Measurements from ENCODE around the gene SLC39A11.

GRCh38 chr17:73133911-73134649 lies 41.6 kb upstream of the SLC39A11 start:
- TF ChIP-seq ZBTB25 (CRISPR knock-in tag; IDR thresholded peaks at IDR 0.05) = no peak
- no peak for TF ChIP-seq NFE2L1 (CRISPR knock-in tag; IDR thresholded peaks at IDR 0.05; ENCODE audit: borderline replicate concordance)
- TF ChIP-seq ZZZ3 (CRISPR knock-in tag; IDR thresholded peaks at IDR 0.05; ENCODE audit: borderline replicate concordance) = no peak
- TF ChIP-seq, protein P1, sequence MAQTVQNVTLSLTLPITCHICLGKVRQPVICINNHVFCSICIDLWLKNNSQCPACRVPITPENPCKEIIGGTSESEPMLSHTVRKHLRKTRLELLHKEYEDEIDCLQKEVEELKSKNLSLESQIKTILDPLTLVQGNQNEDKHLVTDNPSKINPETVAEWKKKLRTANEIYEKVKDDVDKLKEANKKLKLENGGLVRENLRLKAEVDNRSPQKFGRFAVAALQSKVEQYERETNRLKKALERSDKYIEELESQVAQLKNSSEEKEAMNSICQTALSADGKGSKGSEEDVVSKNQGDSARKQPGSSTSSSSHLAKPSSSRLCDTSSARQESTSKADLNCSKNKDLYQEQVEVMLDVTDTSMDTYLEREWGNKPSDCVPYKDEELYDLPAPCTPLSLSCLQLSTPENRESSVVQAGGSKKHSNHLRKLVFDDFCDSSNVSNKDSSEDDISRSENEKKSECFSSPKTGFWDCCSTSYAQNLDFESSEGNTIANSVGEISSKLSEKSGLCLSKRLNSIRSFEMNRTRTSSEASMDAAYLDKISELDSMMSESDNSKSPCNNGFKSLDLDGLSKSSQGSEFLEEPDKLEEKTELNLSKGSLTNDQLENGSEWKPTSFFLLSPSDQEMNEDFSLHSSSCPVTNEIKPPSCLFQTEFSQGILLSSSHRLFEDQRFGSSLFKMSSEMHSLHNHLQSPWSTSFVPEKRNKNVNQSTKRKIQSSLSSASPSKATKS (CRISPR knock-in tag; IDR thresholded peaks at IDR 0.05) = no peak
- no peak for TF ChIP-seq GTF3A (CRISPR knock-in tag; conservative IDR thresholded peaks at IDR 0.05)
- no peak for TF ChIP-seq EHMT2 (IDR thresholded peaks at IDR 0.05; ENCODE audit: borderline replicate concordance, low read depth, low read length)
- TF ChIP-seq CCAR2 (optimal IDR thresholded peaks at IDR 0.05; ENCODE audit: low read depth, low read length) = no peak
- TF ChIP-seq, protein P2, sequence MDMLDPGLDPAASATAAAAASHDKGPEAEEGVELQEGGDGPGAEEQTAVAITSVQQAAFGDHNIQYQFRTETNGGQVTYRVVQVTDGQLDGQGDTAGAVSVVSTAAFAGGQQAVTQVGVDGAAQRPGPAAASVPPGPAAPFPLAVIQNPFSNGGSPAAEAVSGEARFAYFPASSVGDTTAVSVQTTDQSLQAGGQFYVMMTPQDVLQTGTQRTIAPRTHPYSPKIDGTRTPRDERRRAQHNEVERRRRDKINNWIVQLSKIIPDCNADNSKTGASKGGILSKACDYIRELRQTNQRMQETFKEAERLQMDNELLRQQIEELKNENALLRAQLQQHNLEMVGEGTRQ (IDR thresholded peaks at IDR 0.05; ENCODE audit: low read depth, low read length) = no peak
- TF ChIP-seq, protein P2 (CRISPR knock-in tag; IDR thresholded peaks at IDR 0.05; ENCODE audit: borderline replicate concordance) = no peak; the same call in 1 of the 2 replicates
- no peak for TF ChIP-seq ASH2L (IDR thresholded peaks at IDR 0.05; ENCODE audit: insufficient read length, low read depth, low read length)
- no peak for TF ChIP-seq POLR2A (IDR thresholded peaks at IDR 0.05; ENCODE audit: insufficient read depth in 1 of 2, low read depth in 2 of 2, low read length in 2 of 2)
- TF ChIP-seq ZNF709 (CRISPR knock-in tag; IDR thresholded peaks at IDR 0.05) = no peak
- TF ChIP-seq TERF1 (CRISPR knock-in tag; IDR thresholded peaks at IDR 0.05) = no peak
- TF ChIP-seq POLR2AphosphoS5 (IDR thresholded peaks at IDR 0.05; ENCODE audit: low read depth, low read length) = no peak

Data from HepG2 (cell line).